Endometrial microvascular endothelial cells (primary cell): ENCODE results near the gene PRR16. TPM values are rescaled to one million over a fixed set of nuclear protein-coding genes. Genes with fewer than 3 reads are reported as not detected.
"Not testable (repeated sequence)": the region's sequence is repeated elsewhere in the genome, so short reads cannot be mapped to it uniquely, and the experiment has no call there.

Source experiments
- in situ Hi-C: cut with HindIII; loops from 2 replicates; pipeline ENCODE4 v1.10.0; 2017; ENCODE audit warnings: low sequenced_read_pairs, low pct_unique_long_range_greater_than_20kb; ENCODE audit errors: inconsistent ontology term
- total RNA-seq: library from RNA; depleted of rRNA; stranded (reverse); fragments of >200 nt; gene quantifications from one replicate; pipeline ENCODE4 v1.2.3, GENCODE V29; 2015; ENCODE audit errors: inconsistent ontology term

Gene PRR16
- total RNA-seq = not detected

DNA sequence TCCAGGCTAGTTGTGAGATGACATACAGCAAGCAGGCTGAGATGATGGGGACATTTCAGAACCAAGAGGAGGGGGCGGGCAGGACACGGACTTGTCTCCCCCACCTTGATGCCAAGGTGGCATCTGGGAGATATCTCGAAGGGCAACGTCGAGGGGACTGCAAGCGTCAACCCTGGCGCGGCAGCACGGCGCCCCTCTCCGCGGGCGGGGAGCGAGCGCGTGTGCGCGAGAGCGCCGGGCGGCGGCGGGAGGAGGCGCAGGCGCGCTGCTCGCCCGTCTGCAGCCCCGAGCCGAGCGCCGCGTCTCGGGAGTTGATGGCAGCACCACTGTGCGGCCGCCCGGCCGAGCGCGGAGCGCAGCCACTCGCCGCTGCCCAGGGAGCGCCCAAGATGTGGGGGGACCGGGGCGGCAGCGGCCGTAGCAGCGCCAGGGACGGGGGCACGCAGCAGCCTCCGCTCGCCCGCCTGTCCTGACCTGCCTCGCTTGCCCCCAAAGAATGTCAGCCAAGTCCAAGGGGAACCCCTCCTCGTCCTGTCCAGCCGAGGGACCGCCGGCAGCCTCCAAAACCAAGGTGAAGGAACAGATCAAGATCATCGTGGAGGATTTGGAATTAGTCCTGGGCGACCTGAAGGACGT is at the start of gene PRR16:
TSS of gene PRR16 (plus strand) at position 310 of the 636 bp plus-strand sequence.
- in situ Hi-C loops = loop anchor here (25.0 kb wide), 1 partner anchor 1002 kb away; the partner anchor contains the start of gene HSD17B4

GRCh38 chr5:120415985-120416384 is 48.1 kb upstream of the PRR16 start:
- in situ Hi-C loops = no loop called here

DNA sequence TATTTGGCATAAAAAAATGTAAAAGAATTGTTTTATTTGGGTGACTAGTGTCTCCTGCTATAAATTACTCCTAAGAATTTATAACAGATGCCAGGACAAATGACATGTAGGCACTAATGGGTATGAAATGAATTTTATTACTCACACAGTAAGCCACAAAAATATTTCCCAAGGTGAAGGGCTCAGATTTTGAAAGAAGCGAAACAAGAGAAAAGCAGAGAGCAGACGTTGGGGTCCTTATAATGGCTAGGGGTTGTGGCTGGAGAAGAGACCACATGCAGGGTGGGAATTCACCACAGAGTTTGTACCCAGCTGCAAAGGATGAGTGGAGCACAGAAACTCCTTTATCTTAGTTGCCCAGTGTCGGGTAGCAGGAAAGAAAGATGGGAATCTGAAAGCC is 45.0 kb upstream of the PRR16 start:
- in situ Hi-C loops = no loop called here

GRCh38 chr5:120426633-120427275 is 37.3 kb upstream of the PRR16 start:
- in situ Hi-C loops = not testable (repeated sequence)

DNA sequence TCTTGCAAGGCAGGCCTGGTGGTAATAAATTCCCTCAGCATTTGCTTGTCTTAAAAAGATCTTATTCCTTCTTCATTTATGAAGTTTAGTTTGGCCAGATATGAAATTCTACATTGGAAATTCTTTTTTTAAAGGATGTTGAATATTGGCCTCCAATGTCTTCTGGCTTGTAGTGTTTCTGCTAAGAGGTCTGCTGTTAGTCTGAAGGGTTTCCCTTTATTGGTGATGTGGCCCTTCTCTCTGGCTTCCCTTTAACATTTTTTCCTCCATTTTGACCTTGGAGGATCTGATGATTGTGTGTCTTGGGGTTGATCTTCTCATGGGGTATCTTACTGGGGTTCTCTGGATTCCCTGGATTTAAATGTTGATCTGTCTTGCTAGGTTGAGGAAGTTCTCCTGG is 33.5 kb upstream of the PRR16 start:
- in situ Hi-C loops = no loop called here

- in situ Hi-C loops = no loop called here
These were observed 31.2 kb upstream of the PRR16 start for GRCh38 chr5:120432861-120433260.

DNA sequence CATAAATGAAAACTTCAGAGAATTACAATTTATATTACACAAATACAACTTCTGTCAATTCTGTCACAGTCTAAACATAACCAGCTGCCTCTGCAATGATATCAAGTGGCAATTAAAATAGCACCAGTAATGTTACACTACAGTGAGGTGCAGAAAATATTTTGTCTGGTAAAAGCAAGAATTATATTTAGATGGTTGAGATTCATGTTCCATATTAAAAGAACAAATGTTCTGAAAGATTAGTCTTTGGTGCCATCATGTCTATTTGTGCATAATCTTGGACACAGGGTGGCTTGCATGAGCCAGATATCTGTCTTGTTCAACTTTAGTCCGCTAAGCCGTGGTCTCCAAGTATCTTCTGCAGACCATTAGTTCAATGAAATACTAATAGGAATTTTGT is 29.0 kb upstream of the PRR16 start:
- in situ Hi-C loops = no loop called here

DNA sequence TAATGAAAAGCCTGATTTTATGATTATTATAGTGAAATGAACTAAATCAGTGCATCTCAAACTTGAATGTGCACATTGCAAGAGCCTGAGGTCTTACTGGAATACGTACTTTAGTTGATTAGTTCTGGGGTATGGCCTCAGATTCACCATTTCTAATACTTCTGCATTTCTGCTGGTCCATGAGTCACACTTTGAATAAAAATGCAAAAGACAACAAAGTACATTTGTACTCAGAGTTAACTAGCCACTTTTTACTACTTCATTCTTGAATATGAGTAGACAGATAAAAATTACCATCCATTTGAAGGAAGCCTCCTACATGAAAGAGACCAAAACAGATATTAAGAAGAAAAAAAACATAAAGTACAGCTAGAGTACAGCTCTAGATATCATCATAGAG is 27.1 kb upstream of the PRR16 start:
- in situ Hi-C loops = no loop called here

DNA sequence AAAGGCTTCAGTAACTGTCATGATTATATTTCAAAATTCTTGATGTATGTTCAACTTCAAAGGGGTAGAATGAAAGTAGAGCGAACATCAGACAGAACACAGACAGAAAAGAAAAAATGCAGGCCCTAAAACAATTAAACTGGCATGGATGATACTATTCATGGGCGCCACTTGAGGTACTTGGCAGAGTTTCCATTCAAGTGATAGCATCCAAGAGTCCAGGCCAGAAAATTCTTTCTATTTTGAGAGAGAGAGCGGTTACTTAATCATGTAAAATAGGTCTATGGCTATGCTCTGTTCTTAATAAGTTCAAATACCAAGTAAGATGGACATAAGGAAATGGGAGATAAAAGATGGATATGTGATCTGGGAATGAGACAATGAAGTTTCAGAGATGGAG is 21.4 kb upstream of the PRR16 start:
- in situ Hi-C loops = no loop called here

- in situ Hi-C loops = no loop called here
These were observed 20.5 kb upstream of the PRR16 start for GRCh38 chr5:120443607-120444006.

- in situ Hi-C loops = no loop called here
These were observed 18.0 kb upstream of the PRR16 start for GRCh38 chr5:120446068-120446492.

DNA sequence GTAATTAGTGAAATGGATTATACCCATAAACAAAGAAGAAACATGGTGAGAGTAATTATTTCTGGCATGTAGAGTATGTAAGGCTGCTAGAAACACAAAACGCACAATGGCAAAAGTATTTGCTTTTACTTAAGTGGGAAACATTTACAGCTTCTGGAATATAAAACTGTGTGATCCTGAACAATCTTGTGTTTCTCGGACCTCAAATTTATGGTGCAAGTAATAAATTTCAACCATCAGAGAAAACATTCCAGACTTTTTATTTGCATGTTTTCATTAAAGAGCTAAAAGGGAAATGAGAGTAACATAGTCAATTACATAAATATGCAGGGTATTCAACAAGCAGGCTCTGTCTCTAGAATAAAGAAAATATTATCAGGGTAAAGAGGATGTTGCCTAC is 17.2 kb upstream of the PRR16 start:
- in situ Hi-C loops = no loop called here

DNA sequence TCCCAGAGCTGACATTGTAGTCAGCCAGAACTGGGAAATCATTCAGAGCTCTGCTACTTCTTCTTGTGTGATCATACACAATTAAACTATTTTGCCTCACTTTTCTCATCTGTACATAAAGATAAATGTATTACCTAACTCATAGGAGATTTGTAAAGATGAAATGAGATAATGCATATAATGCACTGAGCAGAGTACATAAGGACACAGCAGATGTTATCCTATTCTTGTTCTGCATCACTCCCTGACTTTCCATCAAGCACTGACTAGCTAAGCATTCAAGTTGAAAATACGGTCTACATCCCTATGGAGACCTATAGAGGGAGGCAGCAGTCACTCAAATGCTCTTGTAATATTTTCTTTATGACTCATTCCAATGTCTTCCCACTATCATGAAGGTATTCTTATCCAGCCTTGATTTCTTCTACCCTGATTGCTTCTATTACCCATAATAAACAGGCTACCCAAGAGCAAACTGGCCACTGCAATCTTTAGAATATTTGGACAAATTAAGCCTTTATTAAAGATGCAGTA is 16.3 kb upstream of the PRR16 start:
- in situ Hi-C loops = no loop called here

GRCh38 chr5:120449501-120449900 is 14.6 kb upstream of the PRR16 start:
- in situ Hi-C loops = no loop called here

- in situ Hi-C loops = loop anchor here (25.0 kb wide), 1 partner anchor 989 kb away; the partner anchor contains the start of gene HSD17B4
These were observed 13.2 kb upstream of the PRR16 start for GRCh38 chr5:120450910-120451309.

GRCh38 chr5:120451445-120451844 is 12.7 kb upstream of the PRR16 start:
- in situ Hi-C loops = loop anchor here (25.0 kb wide), 1 partner anchor 989 kb away; the partner anchor contains the start of gene HSD17B4

- in situ Hi-C loops = loop anchor here (25.0 kb wide), 1 partner anchor 990 kb away; the partner anchor contains the start of gene HSD17B4
These were observed 11.6 kb upstream of the PRR16 start for GRCh38 chr5:120452471-120452870.

GRCh38 chr5:120454094-120454798 is 9.9 kb upstream of the PRR16 start:
- in situ Hi-C loops = loop anchor here (25.0 kb wide), 1 partner anchor 992 kb away; the partner anchor contains the start of gene HSD17B4

GRCh38 chr5:120456006-120456405 is 8.1 kb upstream of the PRR16 start:
- in situ Hi-C loops = loop anchor here (25.0 kb wide), 1 partner anchor 994 kb away; the partner anchor contains the start of gene HSD17B4
